ENCODE results near the gene EFNA4. TPM values are rescaled to one million over a fixed set of nuclear protein-coding genes. Genes with fewer than 3 reads are reported as not detected.

Gene EFNA4
- total RNA-seq, 1 experiment from 2014 or later, result 8.0 TPM

GRCh38 chr1:155060736-155061135 is 2.8 kb upstream of the EFNA4 start:
- Histone ChIP-seq H3K36me3 (ENCODE audit: control insufficient read depth, insufficient read depth, low read length) (no peaks in the 10 kb centered on the region; the same call in 1 of the 2 replicates), H3K9me3 (ENCODE audit: control insufficient read depth, insufficient read depth, low read depth, low read length) (no peaks in the 10 kb centered on the region), H3K27ac (ENCODE audit: low read length) (no peak overlapping the region), H3K4me3 (ENCODE audit: low read depth in 2 of 2, low read length in 2 of 2) (no peak overlapping the region), H3K4me1 (ENCODE audit: control insufficient read depth, insufficient read depth, low read length) (peaks cover 19% of the 10 kb centered on the region), H3K27me3 (ENCODE audit: control insufficient read depth, insufficient read depth, low read length) (no peaks in the 10 kb centered on the region)
- TF ChIP-seq, protein P1, sequence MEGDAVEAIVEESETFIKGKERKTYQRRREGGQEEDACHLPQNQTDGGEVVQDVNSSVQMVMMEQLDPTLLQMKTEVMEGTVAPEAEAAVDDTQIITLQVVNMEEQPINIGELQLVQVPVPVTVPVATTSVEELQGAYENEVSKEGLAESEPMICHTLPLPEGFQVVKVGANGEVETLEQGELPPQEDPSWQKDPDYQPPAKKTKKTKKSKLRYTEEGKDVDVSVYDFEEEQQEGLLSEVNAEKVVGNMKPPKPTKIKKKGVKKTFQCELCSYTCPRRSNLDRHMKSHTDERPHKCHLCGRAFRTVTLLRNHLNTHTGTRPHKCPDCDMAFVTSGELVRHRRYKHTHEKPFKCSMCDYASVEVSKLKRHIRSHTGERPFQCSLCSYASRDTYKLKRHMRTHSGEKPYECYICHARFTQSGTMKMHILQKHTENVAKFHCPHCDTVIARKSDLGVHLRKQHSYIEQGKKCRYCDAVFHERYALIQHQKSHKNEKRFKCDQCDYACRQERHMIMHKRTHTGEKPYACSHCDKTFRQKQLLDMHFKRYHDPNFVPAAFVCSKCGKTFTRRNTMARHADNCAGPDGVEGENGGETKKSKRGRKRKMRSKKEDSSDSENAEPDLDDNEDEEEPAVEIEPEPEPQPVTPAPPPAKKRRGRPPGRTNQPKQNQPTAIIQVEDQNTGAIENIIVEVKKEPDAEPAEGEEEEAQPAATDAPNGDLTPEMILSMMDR (IDR thresholded peaks at IDR 0.05), result no peak
- TF ChIP-seq POLR2AphosphoS5 (IDR thresholded peaks at IDR 0.05; ENCODE audit: low read depth, low read length) (no peak), TCF7L2 (IDR thresholded peaks at IDR 0.05; ENCODE audit: low read depth, low read length) (no peak), REST (IDR thresholded peaks at IDR 0.05; ENCODE audit: insufficient read depth in 1 of 2, low read depth in 2 of 2, low read length in 1 of 2) (no peak), SIN3A (IDR thresholded peaks at IDR 0.05; ENCODE audit: borderline replicate concordance, insufficient read depth, low read depth, low read length) (no peak)
- intact Hi-C loops (cut with micrococcal nuclease; ENCODE audit: unreplicated experiment) (loop anchor here (2.0 kb wide), 1 partner anchor 104 kb away; the partner anchor contains the start of gene PBXIP1), in situ Hi-C loops (cut with HindIII; ENCODE audit: low pct_unique_long_range_greater_than_20kb, low sequenced_read_pairs) (no loop called here)
- no TSS peak for BruUV-seq (replicated peaks)
- ATAC-seq, result no peak
- CTCF ChIA-PET, result interaction anchor here (0.6 to 3.0 kb wide), 4 partner anchors 10 to 24 kb away, joined by 4 to 16 read pairs (median 8); partner anchors contain the start of gene ADAM15
- POLR2A ChIA-PET, result no interaction called here
- DNase-seq (ENCODE audit: low read depth, low spot score), result no peak

GRCh38 chr1:155061381-155062150 is 2.0 kb upstream of the EFNA4 start:
- ChIA-PET POLR2A (interaction anchor here (0.5 kb wide), 1 partner anchor 95 kb away, joined by 5 read pairs; no protein-coding TSS in a partner anchor), CTCF (interaction anchor here (0.5 to 3.0 kb wide), 10 partner anchors 9 to 1136 kb away, joined by 3 to 16 read pairs (median 5); partner anchors contain the start of gene ADAM15)
- 0 out of 2 replicates have a peak, but pooled peaks have one; percentile 47 for TF ChIP-seq SIN3A (IDR thresholded peaks at IDR 0.05; ENCODE audit: borderline replicate concordance, insufficient read depth, low read depth, low read length)
- no peak for TF ChIP-seq TCF7L2 (IDR thresholded peaks at IDR 0.05; ENCODE audit: low read depth, low read length)
- TF ChIP-seq, protein P1 (IDR thresholded peaks at IDR 0.05), result peak; percentile 98
- no peak for TF ChIP-seq REST (IDR thresholded peaks at IDR 0.05; ENCODE audit: insufficient read depth in 1 of 2, low read depth in 2 of 2, low read length in 1 of 2)
- TF ChIP-seq POLR2AphosphoS5 (IDR thresholded peaks at IDR 0.05; ENCODE audit: low read depth, low read length), result 0 out of 2 replicates have a peak, but pooled peaks have one; percentile 25
- no peaks in the 10 kb centered on the region for H3K9me3 ChIP-seq (ENCODE audit: control insufficient read depth, insufficient read depth, low read depth, low read length)
- H3K27me3 ChIP-seq (ENCODE audit: control insufficient read depth, insufficient read depth, low read length), result no peaks in the 10 kb centered on the region
- peak; percentile 84 for DNase-seq (ENCODE audit: low read depth, low spot score)
- BruUV-seq (replicated peaks), result no TSS peak
- intact Hi-C loops (cut with micrococcal nuclease; ENCODE audit: unreplicated experiment) (loop anchor here (2.0 kb wide), 1 partner anchor 105 kb away; the partner anchor contains the start of gene PBXIP1), in situ Hi-C loops (cut with HindIII; ENCODE audit: low pct_unique_long_range_greater_than_20kb, low sequenced_read_pairs) (no loop called here)
- H3K4me1 ChIP-seq (ENCODE audit: control insufficient read depth, insufficient read depth, low read length), result peaks cover 19% of the 10 kb centered on the region
- H3K36me3 ChIP-seq (ENCODE audit: control insufficient read depth, insufficient read depth, low read length), result no peaks in the 10 kb centered on the region; the same call in 1 of the 2 replicates
- peak; percentile 61 for ATAC-seq
- peak overlapping the region in 1 of 2 experiments; percentile 23; a peak in 2 of 4 replicates for H3K4me3 ChIP-seq (ENCODE audit: low read depth in 2 of 2, low read length in 2 of 2)
- no peak overlapping the region for H3K27ac ChIP-seq (ENCODE audit: low read length)
